Measurements from ENCODE around the gene CRYBB1. TPM values are rescaled to one million over a fixed set of nuclear protein-coding genes. Genes with fewer than 3 reads are reported as not detected.

Gene CRYBB1
- total RNA-seq, 1 experiment from 2014 or later: not detected

- no TSS peak for BruUV-seq (replicated peaks)
- ChIA-PET POLR2A (no interaction called here), CTCF (no interaction called here)
- TF ChIP-seq SIN3A (IDR thresholded peaks at IDR 0.05; ENCODE audit: borderline replicate concordance, insufficient read depth, low read depth, low read length): no peak
- TF ChIP-seq TCF7L2 (IDR thresholded peaks at IDR 0.05; ENCODE audit: low read depth, low read length): no peak
- TF ChIP-seq, protein P1, sequence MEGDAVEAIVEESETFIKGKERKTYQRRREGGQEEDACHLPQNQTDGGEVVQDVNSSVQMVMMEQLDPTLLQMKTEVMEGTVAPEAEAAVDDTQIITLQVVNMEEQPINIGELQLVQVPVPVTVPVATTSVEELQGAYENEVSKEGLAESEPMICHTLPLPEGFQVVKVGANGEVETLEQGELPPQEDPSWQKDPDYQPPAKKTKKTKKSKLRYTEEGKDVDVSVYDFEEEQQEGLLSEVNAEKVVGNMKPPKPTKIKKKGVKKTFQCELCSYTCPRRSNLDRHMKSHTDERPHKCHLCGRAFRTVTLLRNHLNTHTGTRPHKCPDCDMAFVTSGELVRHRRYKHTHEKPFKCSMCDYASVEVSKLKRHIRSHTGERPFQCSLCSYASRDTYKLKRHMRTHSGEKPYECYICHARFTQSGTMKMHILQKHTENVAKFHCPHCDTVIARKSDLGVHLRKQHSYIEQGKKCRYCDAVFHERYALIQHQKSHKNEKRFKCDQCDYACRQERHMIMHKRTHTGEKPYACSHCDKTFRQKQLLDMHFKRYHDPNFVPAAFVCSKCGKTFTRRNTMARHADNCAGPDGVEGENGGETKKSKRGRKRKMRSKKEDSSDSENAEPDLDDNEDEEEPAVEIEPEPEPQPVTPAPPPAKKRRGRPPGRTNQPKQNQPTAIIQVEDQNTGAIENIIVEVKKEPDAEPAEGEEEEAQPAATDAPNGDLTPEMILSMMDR (IDR thresholded peaks at IDR 0.05): no peak
- no peak for TF ChIP-seq POLR2AphosphoS5 (IDR thresholded peaks at IDR 0.05; ENCODE audit: low read depth, low read length)
- TF ChIP-seq REST (IDR thresholded peaks at IDR 0.05; ENCODE audit: insufficient read depth in 1 of 2, low read depth in 2 of 2, low read length in 1 of 2): no peak
- no peaks in the 10 kb centered on the region for H3K9me3 ChIP-seq (ENCODE audit: control insufficient read depth, insufficient read depth, low read depth, low read length)
- in situ Hi-C loops (cut with HindIII; ENCODE audit: low pct_unique_long_range_greater_than_20kb, low sequenced_read_pairs): no loop called here
- no peaks in the 10 kb centered on the region for H3K36me3 ChIP-seq (ENCODE audit: control insufficient read depth, insufficient read depth, low read length)
- intact Hi-C loops (cut with micrococcal nuclease; ENCODE audit: unreplicated experiment): no loop called here
- no peak overlapping the region for H3K4me3 ChIP-seq (ENCODE audit: low read depth in 2 of 2, low read length in 2 of 2)
- H3K27ac ChIP-seq (ENCODE audit: low read length): no peak overlapping the region
- DNase-seq (ENCODE audit: low read depth, low spot score): no peak
- no peaks in the 10 kb centered on the region; the same call in 1 of the 2 replicates for H3K27me3 ChIP-seq (ENCODE audit: control insufficient read depth, insufficient read depth, low read length)
- ATAC-seq: no peak
- H3K4me1 ChIP-seq (ENCODE audit: control insufficient read depth, insufficient read depth, low read length): no peaks in the 10 kb centered on the region
These were observed 20.3 kb downstream of the CRYBB1 start for GRCh38 chr22:26597480-26597879.

GRCh38 chr22:26597026-26597425 is 20.8 kb downstream of the CRYBB1 start:
- intact Hi-C loops (cut with micrococcal nuclease; ENCODE audit: unreplicated experiment) (no loop called here), in situ Hi-C loops (cut with HindIII; ENCODE audit: low pct_unique_long_range_greater_than_20kb, low sequenced_read_pairs) (no loop called here)
- no peaks in the 10 kb centered on the region for H3K36me3 ChIP-seq (ENCODE audit: control insufficient read depth, insufficient read depth, low read length)
- no peak overlapping the region for H3K27ac ChIP-seq (ENCODE audit: low read length)
- H3K27me3 ChIP-seq (ENCODE audit: control insufficient read depth, insufficient read depth, low read length): no peaks in the 10 kb centered on the region; the same call in 1 of the 2 replicates
- H3K4me1 ChIP-seq (ENCODE audit: control insufficient read depth, insufficient read depth, low read length): no peaks in the 10 kb centered on the region
- TF ChIP-seq REST (IDR thresholded peaks at IDR 0.05; ENCODE audit: insufficient read depth in 1 of 2, low read depth in 2 of 2, low read length in 1 of 2) (no peak), POLR2AphosphoS5 (IDR thresholded peaks at IDR 0.05; ENCODE audit: low read depth, low read length) (no peak), TCF7L2 (IDR thresholded peaks at IDR 0.05; ENCODE audit: low read depth, low read length) (no peak), SIN3A (IDR thresholded peaks at IDR 0.05; ENCODE audit: borderline replicate concordance, insufficient read depth, low read depth, low read length) (no peak)
- TF ChIP-seq, protein P1 (IDR thresholded peaks at IDR 0.05): no peak
- no TSS peak for BruUV-seq (replicated peaks)
- ChIA-PET CTCF (no interaction called here), POLR2A (no interaction called here)
- ATAC-seq: no peak
- DNase-seq (ENCODE audit: low read depth, low spot score): no peak
- no peak overlapping the region for H3K4me3 ChIP-seq (ENCODE audit: low read depth in 2 of 2, low read length in 2 of 2)
- H3K9me3 ChIP-seq (ENCODE audit: control insufficient read depth, insufficient read depth, low read depth, low read length): no peaks in the 10 kb centered on the region

Measured in Panc1 (cell line).